HFFc6 (cell line): ENCODE results near the gene ITFG1. TPM values are rescaled to one million over a fixed set of nuclear protein-coding genes. Genes with fewer than 3 reads are reported as not detected.

Experiments
- DNase-seq: peaks from one replicate; pipeline ENCODE4 v3.0.0-alpha.2; 2018
- H3K27ac Mint-ChIP-seq: 2 replicates; pipeline ENCODE4 v1.8.0; 2020; ENCODE audit warnings: mild to moderate bottlenecking, mixed read lengths
- H3K27me3 Mint-ChIP-seq: 2 replicates; pipeline ENCODE4 v1.8.0; 2021; ENCODE audit warnings: mild to moderate bottlenecking, moderate library complexity, mixed read lengths; ENCODE audit not compliant: insufficient read depth
- H3K36me3 Mint-ChIP-seq: 2 replicates; pipeline ENCODE4 v1.8.0; 2021; ENCODE audit warnings: low read depth, mixed read lengths
- H3K4me1 Mint-ChIP-seq: 2 replicates; pipeline ENCODE4 v1.8.0; 2020; ENCODE audit warnings: low read depth, mixed read lengths
- H3K4me3 Mint-ChIP-seq: 2 replicates; pipeline ENCODE4 v1.8.0; 2020; ENCODE audit warnings: mild to moderate bottlenecking, moderate library complexity, mixed read lengths
- H3K9me3 Mint-ChIP-seq: 2 replicates; pipeline ENCODE4 v1.8.0; 2020; ENCODE audit warnings: mild to moderate bottlenecking, mixed read lengths
- total RNA-seq, 6 experiments: library from RNA; stranded (reverse); fragmentation: NEBNext Ultra II Directional; extraction: Animal tissue kit (Norgen Biotek cat#: 25700); gene quantifications; 2 replicates in 1 of 6; 3 replicates in 5 of 6; pipeline ENCODE4 v1.2.3, GENCODE V29; 2021
- TF ChIP-seq, protein P1 (sequence below): fragments of 200-600 bp; sonication (generic); IDR thresholded peaks from 2 replicates; pipeline ENCODE4 v1.5.0; 2021; ENCODE audit warnings: antibody characterized with exemption, mild to moderate bottlenecking

Gene ITFG1
- total RNA-seq, 6 experiments from 2014 or later: 65.4 to 96.9 (median 79.4) TPM

DNA sequence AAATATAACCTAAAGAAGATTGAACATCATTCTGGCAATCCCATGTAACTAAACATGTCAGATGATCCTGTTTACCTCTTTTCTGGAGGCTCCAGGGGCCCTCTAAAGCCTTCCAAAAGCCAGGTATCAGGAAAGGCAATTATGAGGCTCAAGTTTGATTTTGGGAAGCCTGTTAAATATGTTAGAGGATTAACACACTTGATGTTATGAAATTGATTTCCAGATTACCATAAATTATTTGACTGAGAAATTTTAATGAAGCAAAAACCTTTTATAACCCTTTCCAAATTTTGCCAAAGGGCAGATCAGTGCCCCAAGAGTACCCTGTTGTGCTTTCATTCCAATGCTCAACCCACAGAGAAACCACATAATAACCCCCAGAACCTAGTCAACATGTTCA is 29.6 kb upstream of the ITFG1 start:
- Mint-ChIP-seq H3K27ac (no peak overlapping the region), H3K27me3 (no peaks in the 10 kb centered on the region; the same call in 1 of the 2 replicates), H3K4me1 (peaks cover 8% of the 10 kb centered on the region), H3K9me3 (peaks cover 35% of the 10 kb centered on the region), H3K36me3 (peaks cover 61% of the 10 kb centered on the region), H3K4me3 (no peak overlapping the region)
- TF ChIP-seq, protein P1, sequence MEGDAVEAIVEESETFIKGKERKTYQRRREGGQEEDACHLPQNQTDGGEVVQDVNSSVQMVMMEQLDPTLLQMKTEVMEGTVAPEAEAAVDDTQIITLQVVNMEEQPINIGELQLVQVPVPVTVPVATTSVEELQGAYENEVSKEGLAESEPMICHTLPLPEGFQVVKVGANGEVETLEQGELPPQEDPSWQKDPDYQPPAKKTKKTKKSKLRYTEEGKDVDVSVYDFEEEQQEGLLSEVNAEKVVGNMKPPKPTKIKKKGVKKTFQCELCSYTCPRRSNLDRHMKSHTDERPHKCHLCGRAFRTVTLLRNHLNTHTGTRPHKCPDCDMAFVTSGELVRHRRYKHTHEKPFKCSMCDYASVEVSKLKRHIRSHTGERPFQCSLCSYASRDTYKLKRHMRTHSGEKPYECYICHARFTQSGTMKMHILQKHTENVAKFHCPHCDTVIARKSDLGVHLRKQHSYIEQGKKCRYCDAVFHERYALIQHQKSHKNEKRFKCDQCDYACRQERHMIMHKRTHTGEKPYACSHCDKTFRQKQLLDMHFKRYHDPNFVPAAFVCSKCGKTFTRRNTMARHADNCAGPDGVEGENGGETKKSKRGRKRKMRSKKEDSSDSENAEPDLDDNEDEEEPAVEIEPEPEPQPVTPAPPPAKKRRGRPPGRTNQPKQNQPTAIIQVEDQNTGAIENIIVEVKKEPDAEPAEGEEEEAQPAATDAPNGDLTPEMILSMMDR: no peak
- DNase-seq: no peak

- Mint-ChIP-seq H3K27me3 (no peaks in the 10 kb centered on the region; the same call in 1 of the 2 replicates), H3K4me1 (peaks cover 11% of the 10 kb centered on the region), H3K4me3 (no peak overlapping the region), H3K27ac (no peak overlapping the region), H3K36me3 (peaks cover 65% of the 10 kb centered on the region), H3K9me3 (peaks cover 35% of the 10 kb centered on the region)
- TF ChIP-seq, protein P1: no peak
- DNase-seq: no peak
Measured at GRCh38 chr16:47488051-47488450, 27.2 kb upstream of the ITFG1 start.

DNA sequence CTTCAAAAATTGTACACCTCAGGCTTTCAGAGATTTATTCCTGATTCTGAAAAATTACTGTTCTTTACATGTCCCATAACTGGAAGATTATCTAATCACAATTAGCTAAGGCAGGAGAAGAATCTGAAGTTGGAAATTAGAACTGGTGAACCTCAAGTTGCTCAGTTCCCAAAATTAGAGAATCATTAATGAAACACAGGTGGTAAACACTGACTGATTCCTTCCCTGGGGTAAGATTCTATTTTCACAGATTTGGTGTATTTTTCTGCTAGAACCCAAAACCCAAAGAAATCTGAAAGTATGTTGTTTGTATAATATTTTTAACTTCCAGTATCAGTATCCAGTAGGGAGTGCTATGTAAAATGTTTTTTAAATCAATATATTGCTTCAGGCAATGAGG is 26.0 kb upstream of the ITFG1 start:
- no peak for DNase-seq
- H3K4me3 Mint-ChIP-seq: no peak overlapping the region
- no peak overlapping the region for H3K27ac Mint-ChIP-seq
- H3K4me1 Mint-ChIP-seq: peaks cover 5% of the 10 kb centered on the region; the same call in 1 of the 2 replicates
- no peaks in the 10 kb centered on the region; the same call in 1 of the 2 replicates for H3K27me3 Mint-ChIP-seq
- H3K36me3 Mint-ChIP-seq: peaks cover 53% of the 10 kb centered on the region
- H3K9me3 Mint-ChIP-seq: peaks cover 24% of the 10 kb centered on the region
- TF ChIP-seq, protein P1: no peak

DNA sequence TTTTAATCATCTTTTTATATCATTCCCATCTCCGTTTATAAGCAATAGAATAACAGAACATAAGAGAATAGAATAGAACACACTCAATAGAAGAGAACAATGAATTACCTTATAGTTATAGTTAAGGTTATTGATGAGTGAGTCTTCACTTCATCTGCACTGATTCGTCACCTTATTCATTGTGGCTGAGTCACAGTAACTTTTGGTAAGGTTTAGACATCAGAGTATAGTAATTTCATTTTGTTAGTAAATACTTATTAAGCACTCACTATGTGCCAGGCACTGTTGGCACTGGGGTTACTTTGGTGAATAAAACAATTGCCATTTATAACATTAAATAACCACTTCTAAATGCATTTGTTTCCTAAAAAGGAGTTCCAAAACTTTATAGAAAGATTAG is 22.8 kb upstream of the ITFG1 start:
- no peaks in the 10 kb centered on the region for H3K9me3 Mint-ChIP-seq
- H3K27ac Mint-ChIP-seq: no peak overlapping the region
- H3K27me3 Mint-ChIP-seq: no peaks in the 10 kb centered on the region; the same call in 1 of the 2 replicates
- TF ChIP-seq, protein P1: no peak
- H3K36me3 Mint-ChIP-seq: peaks cover 25% of the 10 kb centered on the region
- no peak overlapping the region for H3K4me3 Mint-ChIP-seq
- DNase-seq: no peak
- peaks cover 5% of the 10 kb centered on the region; the same call in 1 of the 2 replicates for H3K4me1 Mint-ChIP-seq

GRCh38 chr16:47481698-47482374 is 21.0 kb upstream of the ITFG1 start:
- no peak overlapping the region for H3K27ac Mint-ChIP-seq
- TF ChIP-seq, protein P1: no peak
- no peaks in the 10 kb centered on the region for H3K9me3 Mint-ChIP-seq
- H3K36me3 Mint-ChIP-seq: peaks cover 12% of the 10 kb centered on the region; the same call in 1 of the 2 replicates
- H3K4me3 Mint-ChIP-seq: no peak overlapping the region
- peaks cover 19% of the 10 kb centered on the region for H3K4me1 Mint-ChIP-seq
- H3K27me3 Mint-ChIP-seq: no peaks in the 10 kb centered on the region; the same call in 1 of the 2 replicates
- no peak for DNase-seq
